H1 (cell line): ENCODE results near the gene SYN1. TPM values are rescaled to one million over a fixed set of nuclear protein-coding genes. Genes with fewer than 3 reads are reported as not detected.
A peak's percentile ranks its signal among the peaks of the same experiment; 100 is the strongest.

Experiments
- CHD7 ChIP-seq: fragments of 300-600 bp; sonication (generic); IDR thresholded peaks from 2 replicates; pipeline ENCODE4 v1.7.1; 2012; ENCODE audit warnings: low read length, moderate library complexity, mild to moderate bottlenecking, inconsistent platforms; ENCODE audit not compliant: insufficient replicate concordance
- FOSL1 ChIP-seq: IDR thresholded peaks from 2 replicates; pipeline ENCODE4 v1.6.1; 2011; ENCODE audit warnings: mild to moderate bottlenecking, low read depth, low read length, moderate library complexity; ENCODE audit not compliant: insufficient read depth
- GTF2F1 ChIP-seq: IDR thresholded peaks from 2 replicates; pipeline ENCODE4 v1.6.1; 2012; ENCODE audit warnings: low read depth, low read length, improper control_type of control experiment, borderline replicate concordance
- JUND ChIP-seq: IDR thresholded peaks from 2 replicates; pipeline ENCODE4 v1.6.1; 2011; ENCODE audit warnings: mild to moderate bottlenecking, improper control_type of control experiment, low read length
- KDM4A ChIP-seq: IDR thresholded peaks from one replicate; pipeline ENCODE4 v1.7.1; 2012; ENCODE audit warnings: low read depth, mild to moderate bottlenecking, moderate library complexity, low read length, inconsistent platforms; ENCODE audit not compliant: severe bottlenecking
- POLR2AphosphoS5 ChIP-seq: IDR thresholded peaks from 2 replicates; pipeline ENCODE4 v1.6.1; 2011; ENCODE audit warnings: low read depth, low read length
- RNF2 ChIP-seq: fragments of 200-900, 300-1000 bp; sonication (generic); IDR thresholded peaks from 2 replicates; pipeline ENCODE4 v1.7.1; 2016; ENCODE audit warnings: borderline replicate concordance, low read depth, mild to moderate bottlenecking, antibody characterized with exemption, low read length; ENCODE audit not compliant: poor library complexity, severe bottlenecking; ENCODE audit errors: missing control alignments
- SIN3A ChIP-seq, 2 experiments: IDR thresholded peaks in 1 of 2; conservative IDR thresholded peaks in 1 of 2; 2 replicates each; pipeline ENCODE4 v1.6.1; 2011 to 2012; ENCODE audit warnings: low read length in 2 of 2, improper control_type of control experiment in 1 of 2, low read depth in 1 of 2, mild to moderate bottlenecking in 1 of 2
- SIRT6 ChIP-seq: IDR thresholded peaks from one replicate; pipeline ENCODE4 v1.7.1; 2012; ENCODE audit warnings: low read length, inconsistent platforms
- SP4 ChIP-seq: IDR thresholded peaks from 2 replicates; pipeline ENCODE4 v1.6.1; 2012; ENCODE audit warnings: low read length, inconsistent platforms
- polyA plus RNA-seq, 7 experiments: library from polyadenylated mRNA; depleted of rRNA in 3 of 7; stranded (reverse) in 5 of 7; unstranded in 2 of 7; fragments of >200 nt in 5 of 7; fragments of 200-250 nt in 2 of 7; gene quantifications; 1 replicate in 5 of 7; 2 replicates in 1 of 7; 4 replicates in 1 of 7; pipeline versions ENCODE4 v1.2.1 to v1.2.3, GENCODE V29; 2011 to 2013; ENCODE audit warnings: missing spikeins in 2 of 7, mixed read lengths in 2 of 7
- total RNA-seq: library from RNA; stranded (reverse); fragmentation: NEBNext Ultra II Directional; extraction: Animal tissue kit (Norgen Biotek cat#: 25700); gene quantifications from 2 replicates; pipeline ENCODE4 v1.2.1, GENCODE V29; 2021

The SYN1 gene
- total and polyA plus RNA-seq, 2 of the 8 experiments (the other 6 are each of a cell fraction or from before 2014, with no cell fraction given) = 2.1 to 14.1 TPM

- TF ChIP-seq CHD7 (no peak), FOSL1 (no peak), SIRT6 (no peak), POLR2AphosphoS5 (no peak), GTF2F1 (no peak), SP4 (no peak; the same call in 1 of the 2 replicates), SIN3A (conservative IDR thresholded peaks at IDR 0.05 in 1 of 2, IDR thresholded peaks at IDR 0.05 in 1 of 2; ENCODE audit: low read depth in 1 of 2, low read length in 2 of 2) (peak; percentile 16 to 40; a peak in 2 of 4 replicates), KDM4A (peak; percentile 56), JUND (no peak), RNF2 (no peak)
Measured at GRCh38 chrX:47658684-47659420, 39.2 kb upstream of the SYN1 start, which contains the start of gene UXT (continued).
